HCT116 (cell line): ENCODE results near the gene PDLIM7.

ENCODE experiments used
- CTCF ChIP-seq, 3 experiments: fragments of 200-600 bp in 1 of 3; sonication (generic) in 1 of 3; IDR thresholded peaks in 2 of 3; conservative IDR thresholded peaks in 1 of 3; 2 replicates each; pipeline ENCODE4 v1.5.1; 2012 to 2017; ENCODE audit warnings: low read depth in 2 of 3, low read length in 2 of 3, antibody characterized with exemption in 1 of 3, borderline replicate concordance in 1 of 3, control low read depth in 1 of 3, mild to moderate bottlenecking in 1 of 3, mixed read lengths in 1 of 3, mixed run types in 1 of 3, moderate library complexity in 1 of 3; ENCODE audit not compliant: insufficient read depth in 1 of 3
- EGR1 ChIP-seq: IDR thresholded peaks from 2 replicates; pipeline ENCODE4 v1.6.1; 2012; ENCODE audit warnings: low read depth
- ELF1 ChIP-seq: IDR thresholded peaks from 2 replicates; pipeline ENCODE4 v1.6.1; 2012; ENCODE audit warnings: low read depth, borderline replicate concordance
- MAX ChIP-seq: IDR thresholded peaks from 2 replicates; pipeline ENCODE4 v1.6.1; 2012
- RAD21 ChIP-seq: IDR thresholded peaks from 2 replicates; pipeline ENCODE4 v1.6.1; 2012; ENCODE audit warnings: low read depth, mild to moderate bottlenecking
- SIN3A ChIP-seq: IDR thresholded peaks from 2 replicates; pipeline ENCODE4 v1.6.1; 2012; ENCODE audit warnings: low read depth
- YY1 ChIP-seq: IDR thresholded peaks from 2 replicates; pipeline ENCODE4 v1.6.1; 2011; ENCODE audit warnings: low read length, low read depth, moderate library complexity, mild to moderate bottlenecking; ENCODE audit not compliant: insufficient replicate concordance; ENCODE audit errors: extremely low read depth

- TF ChIP-seq MAX, result no peak
- no peak for TF ChIP-seq EGR1
- TF ChIP-seq RAD21, result no peak
- TF ChIP-seq ELF1, result no peak
- no peak for TF ChIP-seq CTCF (IDR thresholded peaks at IDR 0.05 in 2 of 3, conservative IDR thresholded peaks at IDR 0.05 in 1 of 3; ENCODE audit: borderline replicate concordance in 1 of 3, insufficient read depth in 1 of 3, low read depth in 2 of 3, low read length in 2 of 3)
- TF ChIP-seq SIN3A, result no peak
- no peak for TF ChIP-seq YY1
Observed at GRCh38 chr5:177490311-177490991, 7.0 kb downstream of the PDLIM7 start.
